SJCRH30 (cell line): ENCODE measurements around the gene FAH. TPM values are rescaled to one million over a fixed set of nuclear protein-coding genes. Genes with fewer than 3 reads are reported as not detected.

ENCODE experiments used
- DNase-seq, 2 experiments: peaks; one replicate each; pipeline ENCODE4 v3.0.0-alpha.2; 2015 to 2020
- H3K27ac ChIP-seq: fragments of 250-450 bp; sonication (Bioruptor Pico); 2 replicates; pipeline ENCODE4 v1.5.1; 2020; ENCODE audit warnings: mild to moderate bottlenecking, moderate library complexity
- H3K27me3 ChIP-seq: fragments of 250-450 bp; sonication (Bioruptor Pico); 2 replicates; pipeline ENCODE4 v1.5.1; 2020; ENCODE audit warnings: mild to moderate bottlenecking, moderate library complexity
- H3K36me3 ChIP-seq: fragments of 250-450 bp; sonication (Bioruptor Pico); 2 replicates; pipeline ENCODE4 v1.5.1; 2020; ENCODE audit warnings: mild to moderate bottlenecking, moderate library complexity
- H3K4me1 ChIP-seq: fragments of 250-450 bp; sonication (Bioruptor Pico); 2 replicates; pipeline ENCODE4 v1.5.1; 2020; ENCODE audit warnings: mild to moderate bottlenecking, moderate library complexity
- H3K4me3 ChIP-seq: fragments of 250-450 bp; sonication (Bioruptor Pico); 2 replicates; pipeline ENCODE4 v1.5.1; 2020; ENCODE audit warnings: mild to moderate bottlenecking, moderate library complexity
- H3K9me3 ChIP-seq: fragments of 250-450 bp; sonication (Bioruptor Pico); replicated peaks from 2 replicates; pipeline ENCODE4 v1.5.1; 2020; ENCODE audit warnings: mild to moderate bottlenecking, moderate library complexity
- total RNA-seq: library from RNA; depleted of rRNA; stranded (reverse); fragments of >200 nt; shearing (Covaris generic); gene quantifications from 2 replicates; pipeline ENCODE4 v1.2.3, GENCODE V29; 2014

FAH gene
- total RNA-seq, 1 experiment from 2014 or later, result 19.0 TPM

- H3K36me3 ChIP-seq, result no peaks in the 10 kb centered on the region
- no peaks in the 10 kb centered on the region for H3K4me1 ChIP-seq
- no peak overlapping the region for H3K4me3 ChIP-seq
- H3K27ac ChIP-seq, result no peak overlapping the region
- DNase-seq, result peak; percentile 43 to 74
- no peaks in the 10 kb centered on the region for H3K9me3 ChIP-seq
- H3K27me3 ChIP-seq, result no peaks in the 10 kb centered on the region
These were observed 20.4 kb downstream of the FAH start for GRCh38 chr15:80173022-80173759.

- H3K27me3 ChIP-seq, result no peaks in the 10 kb centered on the region
- H3K9me3 ChIP-seq, result no peaks in the 10 kb centered on the region
- no peak for DNase-seq
- H3K4me3 ChIP-seq, result no peak overlapping the region
- H3K36me3 ChIP-seq, result no peaks in the 10 kb centered on the region
- no peak overlapping the region for H3K27ac ChIP-seq
- no peaks in the 10 kb centered on the region for H3K4me1 ChIP-seq
These were observed 21.4 kb downstream of the FAH start for GRCh38 chr15:80174017-80174746.

GRCh38 chr15:80175436-80175835, 22.6 kb downstream of the FAH start:
- H3K4me3 ChIP-seq, result no peak overlapping the region
- no peaks in the 10 kb centered on the region for H3K36me3 ChIP-seq
- no peak overlapping the region for H3K27ac ChIP-seq
- H3K9me3 ChIP-seq, result no peaks in the 10 kb centered on the region
- no peaks in the 10 kb centered on the region for H3K4me1 ChIP-seq
- DNase-seq, result no peak
- H3K27me3 ChIP-seq, result no peaks in the 10 kb centered on the region

- Histone ChIP-seq H3K4me1 (no peaks in the 10 kb centered on the region), H3K27me3 (no peaks in the 10 kb centered on the region), H3K4me3 (no peak overlapping the region), H3K9me3 (no peaks in the 10 kb centered on the region), H3K36me3 (no peaks in the 10 kb centered on the region), H3K27ac (no peak overlapping the region)
- no peak for DNase-seq
These were observed 23.6 kb downstream of the FAH start for GRCh38 chr15:80176443-80176842.

DNA sequence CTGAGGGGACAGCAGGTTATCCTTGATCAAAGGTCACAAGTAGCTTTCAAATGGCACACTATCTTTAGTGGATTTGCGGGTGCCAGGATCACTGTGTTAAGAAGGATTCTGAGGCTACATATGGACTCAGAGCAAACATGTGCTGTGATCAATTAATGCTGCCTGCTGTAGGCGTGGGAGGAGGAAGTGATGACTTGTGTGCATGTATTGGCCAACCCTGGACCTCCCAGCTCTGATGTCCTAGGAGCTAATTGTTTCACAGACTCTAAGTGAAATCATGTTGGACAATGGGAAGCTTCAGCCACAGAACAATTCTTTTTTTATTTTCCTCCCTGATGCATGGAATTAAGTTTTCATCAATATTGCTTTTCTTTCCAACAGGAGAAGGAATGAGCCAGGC, 24.4 kb downstream of the FAH start:
- DNase-seq, result no peak
- no peaks in the 10 kb centered on the region for H3K27me3 ChIP-seq
- no peaks in the 10 kb centered on the region for H3K9me3 ChIP-seq
- no peak overlapping the region for H3K4me3 ChIP-seq
- no peak overlapping the region for H3K27ac ChIP-seq
- H3K4me1 ChIP-seq, result peaks cover 5% of the 10 kb centered on the region
- H3K36me3 ChIP-seq, result no peaks in the 10 kb centered on the region

GRCh38 chr15:80179025-80179759, 26.4 kb downstream of the FAH start:
- H3K9me3 ChIP-seq, result no peaks in the 10 kb centered on the region
- no peak overlapping the region for H3K4me3 ChIP-seq
- no peaks in the 10 kb centered on the region for H3K36me3 ChIP-seq
- H3K27me3 ChIP-seq, result no peaks in the 10 kb centered on the region
- DNase-seq, result no peak
- no peak overlapping the region for H3K27ac ChIP-seq
- peaks cover 23% of the 10 kb centered on the region for H3K4me1 ChIP-seq

- H3K27ac ChIP-seq, result no peak overlapping the region
- DNase-seq, result no peak
These were observed 27.1 kb downstream of the FAH start for GRCh38 chr15:80179935-80180334.

DNA sequence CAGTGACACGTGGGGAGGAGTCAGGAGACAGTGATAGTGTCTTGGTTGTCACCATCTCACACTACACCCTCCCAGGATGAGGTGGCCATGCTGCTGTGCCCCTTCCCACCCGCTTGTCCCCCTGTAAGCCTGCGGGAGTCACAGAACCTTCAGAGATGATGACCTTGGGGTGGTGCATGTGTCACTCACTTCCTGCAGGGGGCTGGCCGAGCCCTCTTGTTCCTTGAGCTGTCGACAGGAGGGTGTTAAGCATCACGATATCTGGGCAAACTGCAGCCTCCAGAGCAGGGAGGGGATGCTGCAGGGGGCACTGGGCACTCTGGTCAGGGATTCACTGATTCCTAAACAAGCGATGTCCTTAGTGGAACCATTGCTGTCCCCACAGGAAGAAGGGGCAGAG, 27.7 kb downstream of the FAH start:
- Histone ChIP-seq H3K27me3 (no peaks in the 10 kb centered on the region), H3K9me3 (no peaks in the 10 kb centered on the region), H3K4me3 (no peak overlapping the region), H3K36me3 (no peaks in the 10 kb centered on the region), H3K4me1 (peaks cover 25% of the 10 kb centered on the region), H3K27ac (no peak overlapping the region)
- no peak for DNase-seq

More at GRCh38 chr15:80179935-80180334, 27.1 kb downstream of the FAH start:
- no peak overlapping the region for H3K4me3 ChIP-seq
- no peaks in the 10 kb centered on the region for H3K36me3 ChIP-seq
- no peaks in the 10 kb centered on the region for H3K27me3 ChIP-seq
- H3K9me3 ChIP-seq, result no peaks in the 10 kb centered on the region
- peaks cover 25% of the 10 kb centered on the region for H3K4me1 ChIP-seq

- H3K4me1 ChIP-seq, result peaks cover 25% of the 10 kb centered on the region
- no peak for DNase-seq
- no peaks in the 10 kb centered on the region for H3K9me3 ChIP-seq
- no peak overlapping the region for H3K4me3 ChIP-seq
- H3K36me3 ChIP-seq, result no peaks in the 10 kb centered on the region
- H3K27ac ChIP-seq, result no peak overlapping the region
- no peaks in the 10 kb centered on the region for H3K27me3 ChIP-seq
These were observed 28.2 kb downstream of the FAH start for GRCh38 chr15:80180986-80181385.

DNA sequence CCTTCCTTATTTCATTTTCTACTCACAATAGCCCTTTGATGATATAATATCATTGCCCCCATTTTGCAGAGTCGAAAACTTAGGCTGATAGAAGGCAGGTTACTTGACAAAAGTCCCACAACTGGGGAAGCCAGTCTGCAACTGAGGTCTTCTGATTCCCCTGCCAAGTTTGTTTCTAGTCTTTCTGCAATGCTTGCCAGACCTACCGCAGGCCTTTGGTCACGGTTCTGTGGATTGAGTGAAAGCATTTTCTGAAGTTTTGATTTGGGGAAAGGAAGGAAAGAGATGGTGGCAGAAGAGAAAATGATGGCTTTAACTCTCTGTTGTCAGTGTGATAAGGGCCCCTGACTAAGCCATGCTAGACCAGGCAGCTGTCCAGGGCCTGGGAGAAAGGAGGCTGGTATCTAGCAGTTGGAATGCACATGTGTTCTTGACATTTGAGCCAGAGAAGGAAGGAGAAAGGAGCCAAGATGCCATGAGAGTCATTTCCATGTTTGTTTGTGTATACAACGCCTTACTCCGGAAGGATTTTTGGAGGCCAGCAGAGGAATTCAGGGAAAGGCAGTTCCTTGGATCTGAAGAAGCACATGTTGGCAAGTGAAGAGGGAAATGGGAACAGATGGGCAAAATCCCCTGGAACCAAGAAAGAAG, 29.9 kb downstream of the FAH start:
- Histone ChIP-seq H3K36me3 (no peaks in the 10 kb centered on the region), H3K27ac (peak overlapping the region; percentile 67), H3K4me3 (no peak overlapping the region), H3K27me3 (no peaks in the 10 kb centered on the region), H3K9me3 (no peaks in the 10 kb centered on the region), H3K4me1 (peaks cover 25% of the 10 kb centered on the region)
- DNase-seq, result peak; percentile 81 to 87

DNA sequence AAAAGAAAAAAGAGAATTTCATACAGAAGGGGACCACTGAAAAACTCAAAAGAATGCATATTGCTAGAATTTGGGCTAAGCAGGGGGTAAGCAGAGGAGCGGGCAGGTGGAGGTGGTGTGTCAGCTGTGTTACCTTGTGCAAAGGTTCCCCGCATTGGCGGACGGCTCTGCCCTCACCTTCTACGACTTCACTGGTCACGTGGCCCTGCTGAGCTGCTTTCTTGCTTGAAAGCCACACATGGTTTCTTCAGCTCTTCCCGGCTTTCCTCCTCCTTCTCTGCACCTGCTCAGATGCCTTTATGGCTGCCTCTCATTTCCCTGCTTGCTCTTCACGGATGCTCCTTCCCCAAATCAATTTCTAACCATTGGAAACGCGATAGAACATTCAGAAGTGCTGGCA, 30.5 kb downstream of the FAH start:
- Histone ChIP-seq H3K9me3 (no peaks in the 10 kb centered on the region), H3K27me3 (no peaks in the 10 kb centered on the region), H3K36me3 (no peaks in the 10 kb centered on the region), H3K4me3 (no peak overlapping the region), H3K27ac (peak overlapping the region; percentile 67), H3K4me1 (peaks cover 30% of the 10 kb centered on the region)
- DNase-seq, result peak in 1 of 2 experiments; percentile 17

GRCh38 chr15:80183886-80184285, 31.1 kb downstream of the FAH start:
- Histone ChIP-seq H3K4me3 (no peak overlapping the region), H3K4me1 (peaks cover 35% of the 10 kb centered on the region), H3K27me3 (no peaks in the 10 kb centered on the region), H3K27ac (peak overlapping the region; percentile 67; the same call in 1 of the 2 replicates), H3K36me3 (no peaks in the 10 kb centered on the region), H3K9me3 (no peaks in the 10 kb centered on the region)
- peak; percentile 56 to 66 for DNase-seq

- peaks cover 35% of the 10 kb centered on the region for H3K4me1 ChIP-seq
- H3K9me3 ChIP-seq, result no peaks in the 10 kb centered on the region
- H3K36me3 ChIP-seq, result no peaks in the 10 kb centered on the region
- H3K4me3 ChIP-seq, result no peak overlapping the region
- no peaks in the 10 kb centered on the region for H3K27me3 ChIP-seq
- no peak for DNase-seq
- no peak overlapping the region for H3K27ac ChIP-seq
These were observed 31.8 kb downstream of the FAH start for GRCh38 chr15:80184554-80184953.

DNA sequence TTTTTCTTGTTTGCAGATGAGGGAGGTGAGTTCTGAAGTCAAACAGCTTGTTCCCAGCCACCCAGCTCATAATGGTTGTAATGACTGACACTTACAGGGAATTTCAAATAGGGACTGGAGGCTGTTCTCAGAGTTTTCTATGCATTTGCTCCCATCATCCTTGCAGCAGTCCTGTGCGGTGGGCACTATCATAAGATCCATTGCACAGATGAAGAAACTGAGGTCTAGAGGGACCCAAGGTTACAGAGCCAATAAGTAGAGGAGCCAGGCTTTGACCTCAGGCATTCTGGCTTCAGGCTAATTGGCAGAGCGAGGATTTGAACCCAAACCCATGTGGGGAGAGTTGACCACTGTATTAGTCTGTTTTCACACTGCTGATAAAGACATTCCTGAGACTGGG, 32.4 kb downstream of the FAH start:
- Histone ChIP-seq H3K36me3 (no peaks in the 10 kb centered on the region), H3K4me3 (no peak overlapping the region), H3K27ac (no peak overlapping the region), H3K9me3 (no peaks in the 10 kb centered on the region), H3K27me3 (no peaks in the 10 kb centered on the region), H3K4me1 (peaks cover 35% of the 10 kb centered on the region)
- DNase-seq, result no peak

DNA sequence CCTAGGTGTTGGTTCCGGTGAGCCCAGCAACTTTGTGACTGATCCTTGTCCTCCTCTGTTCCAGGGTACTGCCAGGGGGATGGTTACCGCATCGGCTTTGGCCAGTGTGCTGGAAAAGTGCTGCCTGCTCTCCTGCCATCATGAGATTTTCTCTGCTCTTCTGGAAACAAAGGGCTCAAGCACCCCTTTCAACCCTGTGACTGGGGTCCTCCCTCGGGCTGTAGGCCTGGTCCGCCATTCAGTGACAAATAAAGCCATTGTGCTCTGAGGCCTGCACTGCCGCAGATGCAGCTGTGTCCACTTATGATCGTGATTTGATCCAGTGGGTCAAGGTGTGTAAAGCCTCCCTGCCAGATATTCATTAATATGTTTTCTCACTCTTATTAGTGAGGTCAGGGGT, 33.3 kb downstream of the FAH start:
- Histone ChIP-seq H3K9me3 (no peaks in the 10 kb centered on the region), H3K27me3 (no peaks in the 10 kb centered on the region), H3K4me3 (no peak overlapping the region), H3K4me1 (peaks cover 35% of the 10 kb centered on the region), H3K36me3 (no peaks in the 10 kb centered on the region), H3K27ac (no peak overlapping the region)
- DNase-seq, result no peak
